SIG-M5 (cell line): ENCODE results near the gene MAFF.

Experiments used
- DNase-seq: peaks from one replicate; lab custom pipeline; 2025; lab: John Stamatoyannopoulos, UW

The MAFF gene

GRCh38 chr22:38203855-38204514, 2.2 kb downstream of the MAFF start:
- no peak for DNase-seq

- no peak for DNase-seq
Measured at GRCh38 chr22:38204784-38205183, 3.0 kb downstream of the MAFF start.

GRCh38 chr22:38205261-38206128, 3.7 kb downstream of the MAFF start:
- DNase-seq: no peak

GRCh38 chr22:38207898-38208432, 6.2 kb downstream of the MAFF start:
- no peak for DNase-seq

GRCh38 chr22:38208551-38208968, 6.8 kb downstream of the MAFF start:
- no peak for DNase-seq

- no peak for DNase-seq
Measured at GRCh38 chr22:38211556-38211955, 9.8 kb downstream of the MAFF start.

GRCh38 chr22:38212442-38212841, 10.6 kb downstream of the MAFF start:
- no peak for DNase-seq

GRCh38 chr22:38213319-38213989, 11.7 kb downstream of the MAFF start:
- DNase-seq: no peak

GRCh38 chr22:38213990-38214301, 12.2 kb downstream of the MAFF start:
- no peak for DNase-seq

- no peak for DNase-seq
Measured at GRCh38 chr22:38214302-38215056, 12.7 kb downstream of the MAFF start.

GRCh38 chr22:38215156-38216038, 13.6 kb downstream of the MAFF start:
- no peak for DNase-seq

- DNase-seq: no peak
Measured at GRCh38 chr22:38218661-38219622, 17.1 kb downstream of the MAFF start.

- no peak for DNase-seq
Measured at GRCh38 chr22:38219632-38220031, 17.8 kb downstream of the MAFF start.

GRCh38 chr22:38220163-38220562, 18.4 kb downstream of the MAFF start:
- DNase-seq: no peak

GRCh38 chr22:38220653-38221386, 19.0 kb downstream of the MAFF start:
- DNase-seq: no peak

GRCh38 chr22:38221407-38221806, 19.6 kb downstream of the MAFF start:
- DNase-seq: no peak

GRCh38 chr22:38221908-38222796, 20.4 kb downstream of the MAFF start:
- DNase-seq: no peak

GRCh38 chr22:38222797-38223119, 21.0 kb downstream of the MAFF start:
- DNase-seq: no peak
